Measurements from ENCODE around the gene PAX3.

DNA sequence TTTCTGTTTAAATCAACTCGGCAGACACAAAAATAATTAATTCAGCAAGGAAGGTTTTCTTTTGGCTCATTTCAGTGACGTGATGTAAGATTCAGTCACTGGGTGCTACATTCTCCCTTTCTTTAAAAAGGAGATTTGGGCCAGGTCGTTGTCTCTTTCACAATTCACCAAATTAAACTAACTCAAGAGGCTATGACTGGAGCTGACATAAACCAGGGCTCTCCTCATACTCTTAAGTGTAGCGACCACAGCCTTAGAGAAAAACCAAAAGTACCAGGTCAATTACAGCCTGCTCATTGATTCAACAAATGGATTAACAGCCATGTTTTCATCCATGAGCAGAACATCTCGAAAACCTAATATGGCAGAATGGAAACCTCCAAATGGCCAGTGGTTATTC is 85.7 kb downstream of the PAX3 start:
- TF ChIP-seq, protein P1, sequence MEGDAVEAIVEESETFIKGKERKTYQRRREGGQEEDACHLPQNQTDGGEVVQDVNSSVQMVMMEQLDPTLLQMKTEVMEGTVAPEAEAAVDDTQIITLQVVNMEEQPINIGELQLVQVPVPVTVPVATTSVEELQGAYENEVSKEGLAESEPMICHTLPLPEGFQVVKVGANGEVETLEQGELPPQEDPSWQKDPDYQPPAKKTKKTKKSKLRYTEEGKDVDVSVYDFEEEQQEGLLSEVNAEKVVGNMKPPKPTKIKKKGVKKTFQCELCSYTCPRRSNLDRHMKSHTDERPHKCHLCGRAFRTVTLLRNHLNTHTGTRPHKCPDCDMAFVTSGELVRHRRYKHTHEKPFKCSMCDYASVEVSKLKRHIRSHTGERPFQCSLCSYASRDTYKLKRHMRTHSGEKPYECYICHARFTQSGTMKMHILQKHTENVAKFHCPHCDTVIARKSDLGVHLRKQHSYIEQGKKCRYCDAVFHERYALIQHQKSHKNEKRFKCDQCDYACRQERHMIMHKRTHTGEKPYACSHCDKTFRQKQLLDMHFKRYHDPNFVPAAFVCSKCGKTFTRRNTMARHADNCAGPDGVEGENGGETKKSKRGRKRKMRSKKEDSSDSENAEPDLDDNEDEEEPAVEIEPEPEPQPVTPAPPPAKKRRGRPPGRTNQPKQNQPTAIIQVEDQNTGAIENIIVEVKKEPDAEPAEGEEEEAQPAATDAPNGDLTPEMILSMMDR (IDR thresholded peaks at IDR 0.05) = no peak
- TF ChIP-seq POLR2A (IDR thresholded peaks at IDR 0.05) = no peak

Measured in heart left ventricle (tissue), 13 donors.